Measurements from ENCODE around the gene GOLM1.

The GOLM1 gene

DNA sequence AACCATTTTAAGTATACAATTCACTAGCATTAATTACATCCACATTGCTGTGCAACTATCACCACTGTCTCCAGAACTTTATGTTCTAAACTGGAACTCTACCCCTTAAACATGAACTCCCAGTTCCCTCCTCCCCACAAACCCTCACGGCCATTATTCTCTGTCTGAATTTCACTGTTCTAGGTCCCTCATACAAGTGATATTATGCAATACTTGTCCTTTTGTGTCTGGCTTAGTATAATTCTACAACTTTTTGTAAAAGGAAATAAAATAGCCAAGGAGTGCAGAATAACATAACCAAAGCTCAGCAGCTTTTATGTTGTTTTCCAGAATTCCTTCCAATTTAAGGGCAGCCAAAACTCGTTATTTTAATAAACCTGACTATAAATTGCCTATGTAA is 105.2 kb downstream of the GOLM1 start:
- H3K9me3 ChIP-seq (ENCODE audit: control insufficient read depth in 2 of 2, low read length in 2 of 2), result no peaks in the 10 kb centered on the region
- H3K27ac ChIP-seq (ENCODE audit: low read depth in 2 of 2, low read length in 2 of 2), result no peak overlapping the region
- H3K4me1 ChIP-seq (ENCODE audit: control insufficient read depth in 2 of 2, insufficient read depth in 2 of 2, low read length in 2 of 2), result no peaks in the 10 kb centered on the region
- peaks cover 14 to 16% of the 10 kb centered on the region in 2 donors for H3K36me3 ChIP-seq (ENCODE audit: control insufficient read depth in 2 of 2, insufficient read depth in 2 of 2, low read length in 2 of 2)
- no peak overlapping the region for H3K9ac ChIP-seq (ENCODE audit: low read depth in 1 of 2, low read length in 2 of 2)
- no peaks in the 10 kb centered on the region for H3K27me3 ChIP-seq (ENCODE audit: control insufficient read depth in 2 of 2, insufficient read depth in 2 of 2, low read length in 2 of 2)
- H3K4me3 ChIP-seq (ENCODE audit: low read length in 2 of 2), result no peak overlapping the region

DNA sequence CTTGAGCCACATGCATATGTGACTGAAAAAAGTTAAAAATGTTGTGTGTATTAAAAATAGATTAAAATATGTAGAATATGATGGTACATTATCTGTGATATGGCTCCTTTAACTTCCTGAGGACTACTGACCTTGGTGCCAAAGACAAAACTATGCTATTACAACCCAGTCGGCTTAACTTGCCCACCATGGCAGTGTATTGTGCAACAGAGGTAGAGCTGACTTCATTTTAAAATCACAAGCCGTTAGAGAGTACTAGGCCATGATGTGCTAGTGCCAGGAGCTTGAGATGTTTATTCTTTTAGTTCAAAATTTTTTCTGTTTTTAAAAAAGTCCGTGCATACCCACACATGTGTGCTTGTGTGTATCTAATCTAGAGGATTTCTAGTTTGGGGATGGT is 112.1 kb downstream of the GOLM1 start:
- no peak overlapping the region for H3K4me3 ChIP-seq (ENCODE audit: low read length in 2 of 2)
- H3K27me3 ChIP-seq (ENCODE audit: control insufficient read depth in 2 of 2, insufficient read depth in 2 of 2, low read length in 2 of 2), result no peaks in the 10 kb centered on the region
- H3K36me3 ChIP-seq (ENCODE audit: control insufficient read depth in 2 of 2, insufficient read depth in 2 of 2, low read length in 2 of 2), result peaks cover 12 to 16% of the 10 kb centered on the region in 2 donors
- no peaks in the 10 kb centered on the region for H3K9me3 ChIP-seq (ENCODE audit: control insufficient read depth in 2 of 2, low read length in 2 of 2)
- no peak overlapping the region for H3K27ac ChIP-seq (ENCODE audit: low read depth in 2 of 2, low read length in 2 of 2)
- no peaks in the 10 kb centered on the region for H3K4me1 ChIP-seq (ENCODE audit: control insufficient read depth in 2 of 2, insufficient read depth in 2 of 2, low read length in 2 of 2)
- H3K9ac ChIP-seq (ENCODE audit: low read depth in 1 of 2, low read length in 2 of 2), result no peak overlapping the region

DNA sequence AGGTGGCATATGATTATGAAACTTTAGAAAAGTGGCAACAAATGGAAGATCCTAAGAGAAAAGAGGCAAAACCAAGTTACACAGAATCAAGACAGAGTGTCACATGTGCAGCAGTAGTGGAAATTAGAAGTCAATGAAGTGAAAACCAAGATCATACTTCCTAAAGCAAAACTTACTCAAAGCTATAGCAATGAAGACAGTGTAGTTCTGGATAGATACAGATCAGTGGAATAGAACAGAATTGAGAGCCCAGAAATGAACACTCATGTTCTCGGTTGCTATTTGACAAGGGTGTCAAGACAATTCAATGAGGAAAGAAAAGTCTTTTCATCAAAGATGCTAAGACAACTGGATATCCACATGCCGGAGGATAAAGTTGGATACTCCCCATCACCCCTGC is 114.9 kb downstream of the GOLM1 start:
- peaks cover 21 to 29% of the 10 kb centered on the region in 2 donors for H3K36me3 ChIP-seq (ENCODE audit: control insufficient read depth in 2 of 2, insufficient read depth in 2 of 2, low read length in 2 of 2)
- H3K9ac ChIP-seq (ENCODE audit: low read depth in 1 of 2, low read length in 2 of 2), result no peak overlapping the region
- no peaks in the 10 kb centered on the region for H3K4me1 ChIP-seq (ENCODE audit: control insufficient read depth in 2 of 2, insufficient read depth in 2 of 2, low read length in 2 of 2)
- no peaks in the 10 kb centered on the region for H3K9me3 ChIP-seq (ENCODE audit: control insufficient read depth in 2 of 2, low read length in 2 of 2)
- H3K27ac ChIP-seq (ENCODE audit: low read depth in 2 of 2, low read length in 2 of 2), result no peak overlapping the region
- no peaks in the 10 kb centered on the region for H3K27me3 ChIP-seq (ENCODE audit: control insufficient read depth in 2 of 2, insufficient read depth in 2 of 2, low read length in 2 of 2)
- no peak overlapping the region for H3K4me3 ChIP-seq (ENCODE audit: low read length in 2 of 2)

DNA sequence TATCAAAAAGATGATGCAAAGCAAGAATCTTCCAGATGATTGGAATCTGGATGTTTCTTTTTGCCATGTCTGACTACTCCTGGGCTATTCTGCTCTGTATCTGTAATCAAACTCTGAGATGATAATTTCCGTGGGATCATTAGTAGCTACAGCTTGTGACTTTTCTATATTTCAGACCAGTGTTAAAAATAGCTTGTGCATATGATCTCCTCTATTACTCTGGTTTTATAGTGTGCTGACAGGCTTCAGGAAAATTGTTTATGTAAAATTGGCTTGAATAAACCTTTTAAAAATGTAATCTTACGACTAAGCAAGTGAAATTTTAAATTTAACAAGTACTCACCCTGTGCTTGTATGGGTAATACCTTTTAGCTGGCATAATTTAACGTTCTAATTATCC is 118.0 kb downstream of the GOLM1 start:
- Histone ChIP-seq H3K27ac (ENCODE audit: low read depth in 2 of 2, low read length in 2 of 2) (no peak overlapping the region), H3K36me3 (ENCODE audit: control insufficient read depth in 2 of 2, insufficient read depth in 2 of 2, low read length in 2 of 2) (peaks cover 35 to 40% of the 10 kb centered on the region in 2 donors), H3K27me3 (ENCODE audit: control insufficient read depth in 2 of 2, insufficient read depth in 2 of 2, low read length in 2 of 2) (no peaks in the 10 kb centered on the region), H3K4me3 (ENCODE audit: low read length in 2 of 2) (no peak overlapping the region), H3K4me1 (ENCODE audit: control insufficient read depth in 2 of 2, insufficient read depth in 2 of 2, low read length in 2 of 2) (no peaks in the 10 kb centered on the region), H3K9ac (ENCODE audit: low read depth in 1 of 2, low read length in 2 of 2) (no peak overlapping the region), H3K9me3 (ENCODE audit: control insufficient read depth in 2 of 2, low read length in 2 of 2) (no peaks in the 10 kb centered on the region)

DNA sequence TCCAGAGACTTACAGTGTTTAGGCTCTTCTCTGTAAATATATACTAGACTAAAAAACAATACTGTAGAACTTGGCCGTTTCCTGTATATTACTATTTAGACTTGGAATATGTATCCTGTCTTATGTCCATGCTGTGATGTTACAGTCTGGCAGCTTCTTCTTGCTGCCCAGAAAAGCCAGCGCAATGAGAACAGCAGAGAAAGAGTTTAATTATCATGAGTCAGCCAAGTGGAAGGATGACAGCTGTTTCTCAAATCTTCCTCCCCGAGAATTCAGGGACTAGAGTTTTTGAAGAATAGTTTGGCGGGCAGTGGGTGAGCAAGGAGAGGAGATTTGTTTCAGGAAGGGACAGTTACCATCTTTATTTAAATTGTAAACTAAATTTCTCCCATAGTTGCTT is 120.9 kb downstream of the GOLM1 start:
- Histone ChIP-seq H3K27ac (ENCODE audit: low read depth in 2 of 2, low read length in 2 of 2) (no peak overlapping the region), H3K9me3 (ENCODE audit: control insufficient read depth in 2 of 2, low read length in 2 of 2) (no peaks in the 10 kb centered on the region), H3K9ac (ENCODE audit: low read depth in 1 of 2, low read length in 2 of 2) (no peak overlapping the region), H3K27me3 (ENCODE audit: control insufficient read depth in 2 of 2, insufficient read depth in 2 of 2, low read length in 2 of 2) (no peaks in the 10 kb centered on the region), H3K4me3 (ENCODE audit: low read length in 2 of 2) (no peak overlapping the region), H3K4me1 (ENCODE audit: control insufficient read depth in 2 of 2, insufficient read depth in 2 of 2, low read length in 2 of 2) (no peaks in the 10 kb centered on the region), H3K36me3 (ENCODE audit: control insufficient read depth in 2 of 2, insufficient read depth in 2 of 2, low read length in 2 of 2) (peaks cover 40 to 47% of the 10 kb centered on the region in 2 donors)
